Activated CD8-positive, alpha-beta memory T cell treated with anti-CD3 and anti-CD28 coated beads for 36 hours (primary cell): ENCODE measurements around the gene ATXN10. TPM values are rescaled to one million over a fixed set of nuclear protein-coding genes. Genes with fewer than 3 reads are reported as not detected.

ENCODE experiments used
- CTCF ChIA-PET: fragments of 350-600 bp; sonication (Branson Sonifier 250); formaldehyde crosslinking; loops from one replicate; lab custom pipeline; 2021; ENCODE audit warnings: antibody characterized with exemption; lab: Charles Lee
- POLR2A ChIA-PET: fragments of 350-600 bp; sonication (Branson Sonifier 250); formaldehyde crosslinking; loops from one replicate; lab custom pipeline; 2021; ENCODE audit warnings: antibody characterized with exemption; lab: Charles Lee
- total RNA-seq, 2 experiments: library from RNA; stranded (reverse); gene quantifications; one replicate each; pipeline ENCODE4 v1.2.3, GENCODE V29; 2021

Gene ATXN10
- total RNA-seq, 2 experiments from 2014 or later = 105 to 120 TPM

- ChIA-PET POLR2A (no interaction called here), CTCF (interaction anchor here (0.7 kb wide), 1 partner anchor 90 kb away, joined by 3 read pairs; no protein-coding TSS in a partner anchor)
These were observed 63.6 kb downstream of the ATXN10 start for GRCh38 chr22:45735273-45735672.

- ChIA-PET CTCF (interaction anchor here (0.6 kb wide), 1 partner anchor 62 kb away, joined by 3 read pairs; no protein-coding TSS in a partner anchor), POLR2A (no interaction called here)
These were observed 66.6 kb downstream of the ATXN10 start for GRCh38 chr22:45738206-45738605.

GRCh38 chr22:45740236-45740635, 68.6 kb downstream of the ATXN10 start:
- ChIA-PET CTCF (interaction anchor here (0.6 kb wide), 1 partner anchor 91 kb away, joined by 3 read pairs; no protein-coding TSS in a partner anchor), POLR2A (no interaction called here)

GRCh38 chr22:45742866-45743450, 71.3 kb downstream of the ATXN10 start:
- POLR2A ChIA-PET = no interaction called here
- CTCF ChIA-PET = no interaction called here

GRCh38 chr22:45743687-45744086, 72.1 kb downstream of the ATXN10 start:
- ChIA-PET POLR2A (no interaction called here), CTCF (no interaction called here)

GRCh38 chr22:45744442-45744841, 72.8 kb downstream of the ATXN10 start:
- POLR2A ChIA-PET = no interaction called here
- CTCF ChIA-PET = no interaction called here

GRCh38 chr22:45750626-45751025, 79.0 kb downstream of the ATXN10 start:
- ChIA-PET CTCF (no interaction called here), POLR2A (no interaction called here)

- ChIA-PET POLR2A (no interaction called here), CTCF (interaction anchor here (0.6 to 1.1 kb wide), 2 partner anchors 164 to 700 kb away, joined by 3 read pairs; no protein-coding TSS in a partner anchor)
These were observed 80.4 kb downstream of the ATXN10 start for GRCh38 chr22:45752036-45752435.

GRCh38 chr22:45754822-45755221, 83.2 kb downstream of the ATXN10 start:
- ChIA-PET CTCF (no interaction called here), POLR2A (no interaction called here)

- CTCF ChIA-PET = no interaction called here
- POLR2A ChIA-PET = no interaction called here
These were observed 84.9 kb downstream of the ATXN10 start for GRCh38 chr22:45756558-45756957.

GRCh38 chr22:45757068-45757467, 85.4 kb downstream of the ATXN10 start:
- CTCF ChIA-PET = no interaction called here
- POLR2A ChIA-PET = no interaction called here

- ChIA-PET CTCF (no interaction called here), POLR2A (no interaction called here)
These were observed 86.3 kb downstream of the ATXN10 start for GRCh38 chr22:45757936-45758335.

GRCh38 chr22:45758603-45759002, 87.0 kb downstream of the ATXN10 start:
- ChIA-PET CTCF (no interaction called here), POLR2A (no interaction called here)

- CTCF ChIA-PET = no interaction called here
- POLR2A ChIA-PET = no interaction called here
These were observed 89.0 kb downstream of the ATXN10 start for GRCh38 chr22:45760682-45761081.

- POLR2A ChIA-PET = no interaction called here
- CTCF ChIA-PET = no interaction called here
These were observed 91.1 kb downstream of the ATXN10 start for GRCh38 chr22:45762545-45763235.

GRCh38 chr22:45763236-45763624, 91.6 kb downstream of the ATXN10 start:
- ChIA-PET POLR2A (no interaction called here), CTCF (no interaction called here)

- ChIA-PET POLR2A (no interaction called here), CTCF (no interaction called here)
These were observed 96.9 kb downstream of the ATXN10 start for GRCh38 chr22:45768490-45768889.

GRCh38 chr22:45769569-45770210, 98.1 kb downstream of the ATXN10 start:
- POLR2A ChIA-PET = no interaction called here
- CTCF ChIA-PET = no interaction called here

- POLR2A ChIA-PET = no interaction called here
- CTCF ChIA-PET = no interaction called here
These were observed 98.9 kb downstream of the ATXN10 start for GRCh38 chr22:45770506-45770905.

GRCh38 chr22:45771057-45771456, 99.4 kb downstream of the ATXN10 start:
- ChIA-PET CTCF (no interaction called here), POLR2A (no interaction called here)

GRCh38 chr22:45771711-45772110, 100.1 kb downstream of the ATXN10 start:
- ChIA-PET POLR2A (no interaction called here), CTCF (no interaction called here)
